WTC11 (cell line): Measurements from ENCODE around the gene CSNK1A1.

Source experiments
- ATF1 ChIP-seq: sonication (generic); formaldehyde crosslinking; IDR thresholded peaks from 2 replicates; pipeline ENCODE4 v1.8.1; 2023; ENCODE audit warnings: mild to moderate bottlenecking, moderate library complexity, missing genetic modification reagents
- CTCF ChIP-seq: fragments of 200-600 bp; IDR thresholded peaks from 2 replicates; pipeline ENCODE4 v1.8.0; 2022; ENCODE audit warnings: antibody characterized with exemption
- ELF4 ChIP-seq: sonication (generic); formaldehyde crosslinking; IDR thresholded peaks from 2 replicates; pipeline ENCODE4 v1.8.1; 2022; ENCODE audit warnings: low read depth, mild to moderate bottlenecking, moderate library complexity, missing genetic modification reagents
- JUN ChIP-seq: sonication (generic); formaldehyde crosslinking; IDR thresholded peaks from 2 replicates; pipeline ENCODE4 v1.8.0; 2023; ENCODE audit warnings: mild to moderate bottlenecking, missing genetic modification reagents
- KAT7 ChIP-seq: sonication (generic); formaldehyde crosslinking; IDR thresholded peaks from 2 replicates; pipeline ENCODE4 v1.8.1; 2023; ENCODE audit warnings: missing genetic modification reagents, mild to moderate bottlenecking, borderline replicate concordance
- MLX ChIP-seq: sonication (generic); formaldehyde crosslinking; IDR thresholded peaks from 2 replicates; pipeline ENCODE4 v1.8.1; 2023; ENCODE audit warnings: mild to moderate bottlenecking, missing genetic modification reagents, moderate library complexity
- SP1 ChIP-seq: sonication (generic); formaldehyde crosslinking; conservative IDR thresholded peaks from 2 replicates; pipeline ENCODE4 v1.8.1; 2022; ENCODE audit warnings: missing genetic modification reagents
- ZNF281 ChIP-seq: sonication (generic); formaldehyde crosslinking; IDR thresholded peaks from 2 replicates; pipeline ENCODE4 v1.8.0; 2023; ENCODE audit warnings: mild to moderate bottlenecking, missing genetic modification reagents

GRCh38 chr5:149563466-149563865 is 12.2 kb upstream of the CSNK1A1 start:
- TF ChIP-seq ELF4 (CRISPR knock-in tag) = no peak
- TF ChIP-seq CTCF = no peak
- TF ChIP-seq KAT7 (CRISPR knock-in tag) = no peak
- no peak for TF ChIP-seq ATF1 (CRISPR knock-in tag)
- TF ChIP-seq JUN (CRISPR knock-in tag) = no peak
- TF ChIP-seq ZNF281 = no peak
- TF ChIP-seq SP1 = no peak
- TF ChIP-seq MLX (CRISPR knock-in tag) = no peak
